ENCODE measurements around the gene ATOH8. TPM values are rescaled to one million over a fixed set of nuclear protein-coding genes. Genes with fewer than 3 reads are reported as not detected.

Gene ATOH8
- total RNA-seq, 1 donor from 2014 or later: 0.79 TPM

DNA sequence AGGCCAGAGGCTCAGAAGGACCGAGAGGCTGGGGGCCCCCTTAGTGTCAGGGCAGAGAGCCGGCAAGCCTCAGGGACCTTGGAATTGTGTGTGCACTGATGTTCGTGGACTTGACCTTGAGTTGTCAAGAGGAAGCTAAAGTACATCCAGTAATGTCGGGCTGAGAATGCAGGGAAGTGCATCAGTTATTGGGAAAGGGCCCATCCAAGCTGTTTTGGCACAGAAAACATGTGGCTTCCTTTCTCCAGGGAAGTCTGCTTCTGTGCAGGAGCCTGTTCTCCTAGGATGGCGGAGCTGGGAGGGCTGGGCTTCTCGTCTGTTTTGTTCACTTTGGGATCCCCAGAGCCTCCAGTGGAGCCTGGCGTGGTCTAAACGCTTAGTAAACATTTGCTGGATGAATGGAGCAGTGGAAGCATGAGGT, 23.7 kb downstream of the ATOH8 start:
- Histone ChIP-seq H3K27me3 (ENCODE audit: control insufficient read depth, insufficient read depth, low read length) (peaks cover 20% of the 10 kb centered on the region), H3K4me3 (ENCODE audit: low read depth, low read length) (no peak overlapping the region), H3K36me3 (ENCODE audit: control insufficient read depth, insufficient read depth, low read length) (no peaks in the 10 kb centered on the region)
- FAIRE-seq: no peak
- no peak for DNase-seq (ENCODE audit: low read depth)
- TF ChIP-seq, protein P1, sequence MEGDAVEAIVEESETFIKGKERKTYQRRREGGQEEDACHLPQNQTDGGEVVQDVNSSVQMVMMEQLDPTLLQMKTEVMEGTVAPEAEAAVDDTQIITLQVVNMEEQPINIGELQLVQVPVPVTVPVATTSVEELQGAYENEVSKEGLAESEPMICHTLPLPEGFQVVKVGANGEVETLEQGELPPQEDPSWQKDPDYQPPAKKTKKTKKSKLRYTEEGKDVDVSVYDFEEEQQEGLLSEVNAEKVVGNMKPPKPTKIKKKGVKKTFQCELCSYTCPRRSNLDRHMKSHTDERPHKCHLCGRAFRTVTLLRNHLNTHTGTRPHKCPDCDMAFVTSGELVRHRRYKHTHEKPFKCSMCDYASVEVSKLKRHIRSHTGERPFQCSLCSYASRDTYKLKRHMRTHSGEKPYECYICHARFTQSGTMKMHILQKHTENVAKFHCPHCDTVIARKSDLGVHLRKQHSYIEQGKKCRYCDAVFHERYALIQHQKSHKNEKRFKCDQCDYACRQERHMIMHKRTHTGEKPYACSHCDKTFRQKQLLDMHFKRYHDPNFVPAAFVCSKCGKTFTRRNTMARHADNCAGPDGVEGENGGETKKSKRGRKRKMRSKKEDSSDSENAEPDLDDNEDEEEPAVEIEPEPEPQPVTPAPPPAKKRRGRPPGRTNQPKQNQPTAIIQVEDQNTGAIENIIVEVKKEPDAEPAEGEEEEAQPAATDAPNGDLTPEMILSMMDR (IDR thresholded peaks at IDR 0.05; ENCODE audit: insufficient read depth, low read length, severe bottlenecking): no peak

DNA sequence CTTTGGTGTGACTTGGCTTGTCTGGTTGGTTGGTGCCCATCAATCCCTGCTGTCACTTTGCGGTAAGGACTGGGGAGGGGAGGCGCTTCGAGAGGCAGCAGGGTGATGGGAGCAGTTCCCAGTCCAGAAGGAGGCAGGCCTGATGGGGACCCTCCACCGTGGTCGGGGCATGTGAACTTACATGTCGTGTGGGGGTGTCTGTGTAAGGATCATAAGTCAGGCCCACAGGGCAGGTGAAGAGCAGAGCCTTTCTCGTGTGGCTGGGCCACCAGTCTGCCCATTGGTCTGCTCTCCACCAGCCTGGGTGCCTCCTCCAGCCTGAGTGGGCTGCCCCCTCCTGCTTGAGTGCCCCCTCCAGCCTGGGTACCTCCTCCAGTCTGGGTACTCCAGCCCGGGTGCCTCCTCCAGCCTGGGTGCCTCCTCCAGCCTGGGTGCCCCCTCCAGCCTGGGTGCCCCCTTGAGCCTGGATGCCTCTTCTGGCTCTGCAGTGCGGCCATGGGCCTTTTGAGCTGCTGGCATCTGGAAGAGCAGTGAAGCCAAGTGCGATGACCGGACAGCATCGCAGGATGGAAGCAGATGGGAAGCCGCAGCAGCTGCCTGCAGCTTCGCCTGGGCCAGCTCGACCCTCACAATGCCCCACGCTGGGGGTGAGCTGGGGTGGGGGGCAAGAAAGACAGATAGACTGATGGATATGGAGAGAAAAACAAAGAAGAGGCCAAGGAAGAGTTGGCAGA, 25.0 kb downstream of the ATOH8 start:
- TF ChIP-seq, protein P1 (IDR thresholded peaks at IDR 0.05; ENCODE audit: insufficient read depth, low read length, severe bottlenecking): no peak
- DNase-seq (ENCODE audit: low read depth) (no peak), FAIRE-seq (no peak)
- no peaks in the 10 kb centered on the region for H3K36me3 ChIP-seq (ENCODE audit: control insufficient read depth, insufficient read depth, low read length)
- H3K4me3 ChIP-seq (ENCODE audit: low read depth, low read length): no peak overlapping the region
- peaks cover 14% of the 10 kb centered on the region for H3K27me3 ChIP-seq (ENCODE audit: control insufficient read depth, insufficient read depth, low read length)

DNA sequence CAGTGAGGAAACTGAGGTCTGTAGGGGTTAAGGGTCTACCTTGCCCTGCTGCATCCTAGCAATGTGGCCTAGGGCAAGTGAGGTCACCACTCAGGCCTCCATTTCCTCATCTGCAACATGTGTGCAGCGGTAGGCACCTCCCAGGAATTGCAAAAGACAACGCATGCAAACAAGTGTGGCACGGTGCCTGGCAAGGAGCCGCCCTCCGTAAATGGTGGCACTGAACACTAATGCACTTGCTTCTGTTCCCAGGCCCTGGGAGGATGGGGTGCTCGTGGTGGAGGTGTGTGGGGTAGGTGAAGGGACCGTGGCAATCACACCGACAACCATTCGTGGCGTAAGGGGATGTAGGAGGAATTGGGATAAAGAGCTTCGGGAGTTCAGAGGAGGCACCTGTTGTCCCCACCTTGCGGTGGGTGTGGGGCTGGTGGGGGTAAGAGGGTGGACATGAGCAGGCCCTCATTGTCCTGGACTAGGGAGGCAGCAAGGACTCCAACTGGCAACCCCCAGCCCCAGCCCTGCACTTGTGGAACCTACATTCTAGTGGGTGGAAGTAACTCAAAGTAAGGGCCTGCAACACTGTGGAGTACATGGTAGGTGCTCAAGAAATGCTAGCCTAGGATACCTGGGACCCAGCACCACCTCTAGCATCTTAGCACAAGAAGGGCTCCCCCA, 26.0 kb downstream of the ATOH8 start:
- H3K36me3 ChIP-seq (ENCODE audit: control insufficient read depth, insufficient read depth, low read length): no peaks in the 10 kb centered on the region
- peaks cover 7% of the 10 kb centered on the region for H3K27me3 ChIP-seq (ENCODE audit: control insufficient read depth, insufficient read depth, low read length)
- TF ChIP-seq, protein P1 (IDR thresholded peaks at IDR 0.05; ENCODE audit: insufficient read depth, low read length, severe bottlenecking): no peak
- DNase-seq (ENCODE audit: low read depth): peak; percentile 38
- FAIRE-seq: no peak
- no peak overlapping the region for H3K4me3 ChIP-seq (ENCODE audit: low read depth, low read length)

DNA sequence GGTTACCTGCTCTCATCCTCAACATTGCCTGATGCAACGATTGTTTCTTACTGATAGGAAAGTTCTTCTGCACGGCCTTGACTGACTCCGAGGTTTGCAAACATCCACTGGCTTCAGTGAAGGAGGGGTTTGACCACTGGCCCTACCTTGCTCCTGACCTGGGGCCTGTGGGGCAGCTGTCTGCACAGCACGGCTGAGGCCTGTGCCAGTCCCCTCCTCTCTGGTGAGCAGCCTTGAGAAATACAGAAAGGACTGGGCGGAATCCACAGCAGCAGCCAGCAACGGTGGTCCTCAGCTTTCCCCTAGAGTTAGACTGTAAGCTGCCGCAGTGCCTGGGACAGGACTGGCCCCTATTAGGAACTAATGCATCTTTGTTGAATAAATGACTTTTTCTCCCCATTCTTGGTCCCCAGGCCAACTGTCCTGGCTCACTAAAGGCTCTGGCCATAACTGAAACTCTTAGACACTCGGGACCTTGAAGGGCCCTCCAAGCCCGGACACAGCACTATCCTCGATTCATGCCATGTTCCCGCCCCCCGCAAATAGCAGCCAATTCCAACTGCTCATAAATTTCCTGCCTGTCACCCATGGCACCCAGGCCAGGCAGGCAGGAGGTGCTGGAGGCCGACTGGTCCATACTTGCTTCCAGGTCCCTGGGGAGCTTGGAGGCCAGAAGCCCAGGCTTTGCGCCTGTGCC, 26.7 kb downstream of the ATOH8 start:
- no peak for FAIRE-seq
- TF ChIP-seq, protein P1 (IDR thresholded peaks at IDR 0.05; ENCODE audit: insufficient read depth, low read length, severe bottlenecking): no peak
- peaks cover 7% of the 10 kb centered on the region for H3K27me3 ChIP-seq (ENCODE audit: control insufficient read depth, insufficient read depth, low read length)
- H3K36me3 ChIP-seq (ENCODE audit: control insufficient read depth, insufficient read depth, low read length): no peaks in the 10 kb centered on the region
- DNase-seq (ENCODE audit: low read depth): no peak
- H3K4me3 ChIP-seq (ENCODE audit: low read depth, low read length): no peak overlapping the region

DNA sequence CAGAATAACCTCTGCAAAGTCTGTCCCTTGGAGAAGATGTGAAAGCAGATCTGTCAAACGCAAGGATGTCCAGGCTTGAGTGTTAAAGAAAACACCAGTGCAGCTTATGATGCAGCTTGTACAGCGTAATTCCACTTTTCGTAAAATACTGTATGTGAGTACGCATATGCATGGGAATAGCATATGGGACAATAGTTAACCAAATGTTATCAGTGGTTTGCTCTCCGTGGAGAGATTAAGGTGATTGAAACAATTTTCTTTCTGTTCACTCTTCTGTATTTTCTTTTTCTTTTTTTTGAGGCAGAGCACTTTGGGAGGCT, 27.2 kb downstream of the ATOH8 start:
- DNase-seq (ENCODE audit: low read depth) (no peak), FAIRE-seq (no peak)
- peaks cover 4% of the 10 kb centered on the region for H3K27me3 ChIP-seq (ENCODE audit: control insufficient read depth, insufficient read depth, low read length)
- H3K36me3 ChIP-seq (ENCODE audit: control insufficient read depth, insufficient read depth, low read length): no peaks in the 10 kb centered on the region
- TF ChIP-seq, protein P1 (IDR thresholded peaks at IDR 0.05; ENCODE audit: insufficient read depth, low read length, severe bottlenecking): no peak
- H3K4me3 ChIP-seq (ENCODE audit: low read depth, low read length): no peak overlapping the region
